Measurements from ENCODE around the gene TMCO1. TPM values are rescaled to one million over a fixed set of nuclear protein-coding genes. Genes with fewer than 3 reads are reported as not detected.
"Not testable (repeated sequence)": the region's sequence is repeated elsewhere in the genome, so short reads cannot be mapped to it uniquely, and the experiment has no call there.

Gene TMCO1
- total and polyA plus RNA-seq, 8 donors, result 91.5 to 125 (median 108) TPM

DNA sequence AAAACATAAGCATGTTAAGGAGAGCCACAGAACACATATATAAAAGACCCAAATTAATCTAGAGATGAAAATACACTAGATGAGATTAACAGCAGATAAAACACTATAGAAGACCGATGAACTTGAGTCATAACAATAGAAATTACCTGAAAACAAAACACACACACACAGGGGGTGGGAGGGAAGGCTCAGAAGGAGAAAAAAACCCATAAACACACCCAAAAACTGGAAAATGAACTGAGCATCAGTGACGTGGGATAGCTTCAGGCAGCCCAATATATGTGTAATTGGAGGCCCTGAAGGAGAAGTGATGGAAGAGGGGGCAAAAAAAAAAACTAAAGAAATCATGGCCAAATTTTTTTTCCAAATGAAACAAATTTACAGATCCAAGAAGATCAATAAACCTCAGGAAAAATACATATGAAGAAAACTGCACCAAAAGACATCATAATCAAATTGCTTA is 81.7 kb downstream of the TMCO1 start:
- no peak overlapping the region for H3K4me3 ChIP-seq
- DNase-seq (no peak), ATAC-seq (no peak)
- peaks cover 0 to 10% of the 10 kb centered on the region in 2 donors for H3K4me1 ChIP-seq
- peaks cover 0 to 40% of the 10 kb centered on the region in 2 donors for H3K36me3 ChIP-seq
- TF ChIP-seq, protein P1, sequence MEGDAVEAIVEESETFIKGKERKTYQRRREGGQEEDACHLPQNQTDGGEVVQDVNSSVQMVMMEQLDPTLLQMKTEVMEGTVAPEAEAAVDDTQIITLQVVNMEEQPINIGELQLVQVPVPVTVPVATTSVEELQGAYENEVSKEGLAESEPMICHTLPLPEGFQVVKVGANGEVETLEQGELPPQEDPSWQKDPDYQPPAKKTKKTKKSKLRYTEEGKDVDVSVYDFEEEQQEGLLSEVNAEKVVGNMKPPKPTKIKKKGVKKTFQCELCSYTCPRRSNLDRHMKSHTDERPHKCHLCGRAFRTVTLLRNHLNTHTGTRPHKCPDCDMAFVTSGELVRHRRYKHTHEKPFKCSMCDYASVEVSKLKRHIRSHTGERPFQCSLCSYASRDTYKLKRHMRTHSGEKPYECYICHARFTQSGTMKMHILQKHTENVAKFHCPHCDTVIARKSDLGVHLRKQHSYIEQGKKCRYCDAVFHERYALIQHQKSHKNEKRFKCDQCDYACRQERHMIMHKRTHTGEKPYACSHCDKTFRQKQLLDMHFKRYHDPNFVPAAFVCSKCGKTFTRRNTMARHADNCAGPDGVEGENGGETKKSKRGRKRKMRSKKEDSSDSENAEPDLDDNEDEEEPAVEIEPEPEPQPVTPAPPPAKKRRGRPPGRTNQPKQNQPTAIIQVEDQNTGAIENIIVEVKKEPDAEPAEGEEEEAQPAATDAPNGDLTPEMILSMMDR (IDR thresholded peaks at IDR 0.05), result no peak
- intact Hi-C loops (cut with DNase I), result no loop called here
- no peaks in the 10 kb centered on the region for H3K27me3 ChIP-seq
- H3K27ac ChIP-seq, result no peak overlapping the region
- H3K9me3 ChIP-seq, result no peaks in the 10 kb centered on the region

DNA sequence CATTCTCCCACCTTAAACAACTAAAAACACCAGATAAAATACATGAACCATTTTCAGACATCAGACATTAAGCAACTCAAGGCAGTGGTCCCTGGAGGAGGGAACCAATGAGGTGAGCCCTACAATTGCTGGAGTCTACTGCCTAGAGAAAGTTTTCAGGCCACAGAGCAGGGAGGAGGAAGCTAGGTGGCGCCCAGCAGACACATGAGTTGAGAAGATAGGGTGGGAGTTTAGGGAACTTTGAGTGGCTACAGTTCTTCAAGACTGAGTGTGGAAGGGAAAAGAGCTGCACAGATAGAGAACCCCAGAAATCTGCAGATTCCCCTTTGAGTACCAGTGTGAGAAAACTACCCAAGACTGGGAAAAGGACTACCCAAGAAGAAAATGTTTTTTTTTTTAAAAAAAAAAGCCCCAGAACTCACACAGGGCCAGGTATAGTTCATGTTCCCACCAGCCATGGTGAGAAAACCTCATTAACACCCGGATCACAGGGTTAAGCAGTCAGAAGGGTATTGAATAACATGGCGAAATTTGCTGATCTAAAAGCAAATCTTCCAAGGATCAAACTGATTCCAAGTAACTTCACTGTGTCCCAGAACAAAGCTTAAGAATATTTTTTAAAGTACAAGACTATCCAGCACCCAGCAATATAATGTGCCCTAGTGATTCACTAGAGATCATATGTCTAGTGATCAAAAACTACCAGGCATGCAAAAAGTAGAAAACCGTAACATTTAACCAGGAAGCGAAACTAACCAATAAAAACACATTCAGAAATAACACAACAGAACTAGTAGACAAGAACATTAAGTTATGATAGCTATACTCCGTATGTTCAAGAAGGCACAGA is 82.3 kb downstream of the TMCO1 start:
- TF ChIP-seq, protein P1 (IDR thresholded peaks at IDR 0.05), result no peak
- intact Hi-C loops (cut with DNase I), result no loop called here
- H3K9me3 ChIP-seq, result no peaks in the 10 kb centered on the region
- ATAC-seq (peak; percentile 36), DNase-seq (no peak)
- no peaks in the 10 kb centered on the region for H3K27me3 ChIP-seq
- peaks cover 0 to 10% of the 10 kb centered on the region in 2 donors for H3K4me1 ChIP-seq
- H3K27ac ChIP-seq, result no peak overlapping the region
- H3K36me3 ChIP-seq, result peaks cover 0 to 47% of the 10 kb centered on the region in 2 donors
- no peak overlapping the region for H3K4me3 ChIP-seq

DNA sequence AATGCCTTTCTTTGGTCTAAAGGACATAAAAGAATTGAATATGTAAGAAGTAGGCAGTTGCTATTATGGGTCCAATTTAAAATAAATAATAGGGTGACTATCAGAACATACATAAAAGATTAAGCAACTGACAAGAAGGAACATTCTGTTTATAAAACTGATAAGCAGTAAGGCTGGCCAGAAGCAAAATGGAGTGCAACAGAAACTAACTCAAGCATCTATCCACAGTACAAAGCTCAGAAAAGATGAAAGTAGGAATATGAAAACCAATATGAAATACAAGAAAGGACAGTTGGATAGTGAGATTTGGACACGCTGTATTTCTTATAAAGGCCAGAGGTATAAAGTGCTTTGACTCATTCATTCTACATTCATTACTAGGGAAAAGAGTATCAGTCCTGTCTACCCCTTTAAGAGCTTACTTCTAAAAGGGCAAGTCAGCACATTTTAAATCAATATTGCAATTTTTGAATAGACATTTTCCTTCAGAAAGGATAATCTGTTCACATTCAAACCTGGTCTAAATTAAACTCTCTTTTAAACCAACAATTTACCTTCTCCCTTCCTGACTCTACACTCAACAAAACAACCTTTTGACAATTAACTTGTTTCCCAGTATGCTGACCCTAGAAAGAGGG is 84.7 kb downstream of the TMCO1 start:
- H3K36me3 ChIP-seq, result peaks cover 0 to 63% of the 10 kb centered on the region in 2 donors
- H3K27me3 ChIP-seq, result no peaks in the 10 kb centered on the region
- intact Hi-C loops (cut with DNase I), result no loop called here
- H3K4me1 ChIP-seq, result peaks cover 0 to 10% of the 10 kb centered on the region in 2 donors
- ATAC-seq, result no peak
- H3K9me3 ChIP-seq, result no peaks in the 10 kb centered on the region
- TF ChIP-seq, protein P1 (IDR thresholded peaks at IDR 0.05), result no peak
- DNase-seq, result no peak
- no peak overlapping the region for H3K27ac ChIP-seq
- no peak overlapping the region for H3K4me3 ChIP-seq

DNA sequence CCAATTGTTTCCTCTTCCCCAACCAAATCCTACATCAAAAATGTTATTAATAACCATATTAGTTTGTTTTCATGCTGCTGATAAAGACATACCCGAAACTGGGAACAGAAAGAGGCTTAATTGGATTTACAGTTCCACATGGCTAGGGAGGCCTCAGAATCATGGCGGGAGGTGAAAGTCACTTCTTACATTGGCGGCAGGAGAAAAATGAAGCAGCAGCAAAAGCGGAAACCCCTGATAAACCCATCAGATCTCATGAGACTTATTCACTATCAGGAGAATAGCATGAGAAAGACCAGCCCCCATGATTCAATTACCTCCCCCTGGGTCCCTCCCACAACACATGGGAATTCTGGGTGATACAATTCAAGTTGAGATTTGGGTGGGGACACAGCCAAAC is 87.9 kb downstream of the TMCO1 start:
- DNase-seq; H3K27ac ChIP-seq; H3K9me3 ChIP-seq; H3K27me3 ChIP-seq; intact Hi-C loops (cut with DNase I); H3K4me3 ChIP-seq; H3K4me1 ChIP-seq; ATAC-seq: not testable (repeated sequence)
- peaks cover 0 to 80% of the 10 kb centered on the region in 2 donors for H3K36me3 ChIP-seq

DNA sequence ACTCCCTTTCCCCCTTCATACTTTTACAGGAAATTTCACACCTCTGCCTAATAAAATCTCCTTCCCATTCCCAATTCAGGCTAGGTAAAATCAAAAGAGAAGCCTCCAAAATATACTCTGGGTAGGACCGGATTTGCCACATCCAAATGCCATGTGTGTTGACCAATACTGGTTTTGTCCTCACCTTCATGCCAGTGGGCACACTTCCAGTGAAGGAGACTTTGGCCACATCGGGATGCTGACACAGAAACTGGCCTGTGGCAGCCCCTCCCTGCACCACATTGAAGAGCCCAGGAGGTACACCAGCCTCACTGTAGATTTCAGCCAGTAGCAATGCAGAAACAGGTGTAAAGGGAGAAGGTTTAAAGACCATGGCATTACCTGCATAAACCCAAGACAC is 88.4 kb downstream of the TMCO1 start:
- no peak overlapping the region for H3K4me3 ChIP-seq
- no peaks in the 10 kb centered on the region for H3K27me3 ChIP-seq
- H3K9me3 ChIP-seq, result no peaks in the 10 kb centered on the region
- intact Hi-C loops (cut with DNase I), result no loop called here
- H3K27ac ChIP-seq, result no peak overlapping the region
- TF ChIP-seq, protein P1 (IDR thresholded peaks at IDR 0.05), result no peak
- ATAC-seq (no peak), DNase-seq (no peak)
- H3K4me1 ChIP-seq, result no peaks in the 10 kb centered on the region
- H3K36me3 ChIP-seq, result peaks cover 0 to 79% of the 10 kb centered on the region in 2 donors

Data from left lung (tissue), 10 donors.